CD1c-positive myeloid dendritic cell (primary cell): ENCODE measurements around the gene CD8B2.
A peak's percentile ranks its signal among the peaks of the same experiment; 100 is the strongest.
"Not testable (repeated sequence)": the region's sequence is repeated elsewhere in the genome, so short reads cannot be mapped to it uniquely, and the experiment has no call there.

ENCODE experiments used
- DNase-seq: peaks from one replicate; pipeline ENCODE4 v3.0.0-alpha.2; 2016; ENCODE audit errors: extremely low spot score

Gene CD8B2

DNA sequence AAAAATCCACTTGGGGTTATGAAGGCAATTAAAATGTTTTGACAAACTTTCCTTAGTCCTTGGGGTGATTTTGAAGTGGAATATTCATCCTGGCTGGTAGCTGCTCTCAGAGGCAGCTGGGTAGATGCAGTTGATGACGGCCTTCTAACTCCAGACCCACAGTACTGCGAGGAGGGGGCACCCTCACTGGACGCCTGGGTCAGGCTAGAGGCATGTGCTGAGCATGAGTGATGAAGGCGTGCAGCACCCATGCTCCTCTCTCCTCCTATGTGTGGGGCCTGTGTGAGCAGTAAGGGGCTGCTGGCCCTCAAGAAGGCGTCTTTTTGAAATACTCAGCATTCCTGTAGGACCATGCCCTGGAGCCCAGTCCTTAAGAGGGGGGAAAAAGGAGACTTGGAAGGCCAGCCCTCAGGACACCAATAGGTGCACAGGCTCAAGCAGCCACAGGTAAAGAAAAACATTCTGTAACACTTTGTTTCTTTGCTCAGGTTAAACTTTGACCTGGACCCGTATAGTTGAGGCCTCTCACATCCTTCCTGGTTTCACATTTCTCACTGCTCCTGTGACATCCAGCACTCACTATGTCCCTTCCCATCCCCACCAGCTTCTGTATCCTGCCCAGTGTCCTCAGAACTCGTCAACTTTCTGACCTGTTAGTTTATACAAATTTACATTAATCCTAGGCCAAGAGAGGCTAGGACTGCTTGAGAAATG, 64.4 kb downstream of the CD8B2 start:
- DNase-seq = no peak

DNA sequence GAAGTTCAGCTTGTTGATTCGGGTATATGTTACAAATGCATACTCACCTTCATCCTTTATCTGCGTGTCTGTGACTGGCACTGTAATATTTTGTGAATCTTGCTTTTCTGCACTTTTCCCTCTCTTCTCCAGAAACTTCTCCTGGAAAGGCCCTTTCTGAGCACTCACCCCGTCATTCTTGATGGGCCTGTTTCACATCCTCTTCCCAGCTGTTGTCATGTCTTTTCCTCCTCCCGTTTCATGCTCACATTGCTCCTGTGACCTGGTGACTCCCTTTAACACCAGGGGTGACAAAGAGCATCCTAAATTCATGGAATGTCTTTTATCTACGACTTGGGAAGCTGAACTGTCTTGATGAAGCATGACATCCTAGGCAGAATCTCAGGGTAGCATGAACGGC, 65.8 kb downstream of the CD8B2 start:
- peak; percentile 17 for DNase-seq

DNA sequence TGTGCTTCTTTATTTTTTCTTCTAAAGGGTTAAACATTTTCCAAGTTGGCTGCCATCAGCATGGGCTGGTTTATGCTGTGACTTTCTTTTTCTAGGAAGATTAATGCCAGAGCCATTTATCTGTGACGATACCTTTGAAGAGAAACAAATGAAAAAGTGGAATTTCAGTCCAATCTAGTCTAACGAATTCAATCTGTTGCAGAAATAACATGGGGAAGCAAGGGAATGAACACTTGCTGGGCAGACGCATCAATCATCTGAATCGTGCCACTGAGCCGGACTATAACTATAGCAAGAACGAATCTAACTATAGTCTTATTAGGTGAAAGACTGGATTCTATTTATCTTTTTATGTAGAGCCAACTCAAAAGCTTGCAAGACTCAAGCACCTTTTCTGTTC, 66.2 kb downstream of the CD8B2 start:
- DNase-seq = no peak

DNA sequence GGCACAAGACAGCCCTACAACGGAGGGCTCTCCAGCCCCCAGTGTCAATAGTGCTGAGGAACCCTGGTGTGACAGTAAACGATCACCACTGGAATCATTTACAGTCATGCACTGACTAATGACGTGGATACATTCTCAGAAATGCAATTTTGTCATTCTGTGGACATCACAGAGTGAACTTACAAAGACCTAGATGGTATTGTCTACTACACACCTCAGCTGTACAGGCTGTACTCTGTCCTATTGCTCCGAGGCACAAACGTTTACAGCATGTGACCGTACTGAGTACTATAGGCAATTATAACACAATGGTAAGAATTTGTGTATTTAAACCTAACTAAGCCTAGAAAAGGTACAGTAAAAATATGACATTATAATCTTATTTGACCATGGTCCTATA, 67.2 kb downstream of the CD8B2 start:
- DNase-seq = no peak

DNA sequence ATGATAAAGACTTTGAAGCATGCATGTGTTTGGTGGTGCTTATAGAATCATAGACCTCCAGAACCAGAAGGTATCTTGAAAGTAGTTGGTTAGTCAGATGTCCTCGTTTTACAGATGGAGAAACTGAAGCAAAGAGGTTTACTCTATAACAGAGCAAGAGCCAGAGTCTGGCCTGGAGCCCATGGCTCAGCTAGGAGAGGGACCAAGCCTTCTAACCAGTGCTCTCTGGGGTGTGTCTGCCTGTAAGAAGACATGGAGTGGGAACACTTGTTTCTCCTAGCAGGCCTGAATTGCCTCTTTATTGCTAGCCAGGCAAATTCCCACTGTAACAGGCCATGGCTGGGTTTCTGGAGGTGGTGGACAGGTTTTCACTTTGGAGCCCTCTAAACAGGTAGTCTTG, 67.9 kb downstream of the CD8B2 start:
- DNase-seq = no peak

GRCh38 chr2:106559786-106560185, 72.6 kb downstream of the CD8B2 start:
- not testable (repeated sequence) for DNase-seq

- DNase-seq = no peak
Measured at GRCh38 chr2:106560773-106561172, 73.6 kb downstream of the CD8B2 start.

GRCh38 chr2:106561356-106561755, 74.2 kb downstream of the CD8B2 start:
- DNase-seq = no peak

GRCh38 chr2:106561803-106562202, 74.6 kb downstream of the CD8B2 start:
- DNase-seq = no peak

- no peak for DNase-seq
Measured at GRCh38 chr2:106562268-106563186, 75.4 kb downstream of the CD8B2 start.

DNA sequence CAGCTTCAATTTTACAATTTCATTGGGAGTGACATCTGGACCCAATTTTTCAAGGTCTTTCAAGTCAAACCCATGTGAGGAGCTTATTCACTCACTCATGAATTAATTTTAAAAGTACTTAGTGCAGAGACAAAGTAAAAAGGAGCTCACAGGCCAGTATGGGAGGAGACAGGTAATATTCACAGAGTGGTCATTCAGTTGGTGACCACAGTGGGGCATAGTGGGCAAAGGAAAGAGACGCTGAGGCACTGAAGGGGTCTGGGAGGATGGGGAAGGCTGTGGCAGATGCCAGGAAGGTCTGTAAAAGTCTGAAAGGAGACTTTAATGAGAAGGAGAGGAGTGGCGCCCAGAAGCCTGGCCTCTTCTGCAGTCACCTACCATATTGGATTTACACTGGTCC, 76.0 kb downstream of the CD8B2 start:
- DNase-seq = no peak

GRCh38 chr2:106565599-106565998, 78.4 kb downstream of the CD8B2 start:
- DNase-seq = no peak

- peak; percentile 19 for DNase-seq
Measured at GRCh38 chr2:106566050-106566449, 78.9 kb downstream of the CD8B2 start.

- DNase-seq = not testable (repeated sequence)
Measured at GRCh38 chr2:106566484-106566883, 79.3 kb downstream of the CD8B2 start.

DNA sequence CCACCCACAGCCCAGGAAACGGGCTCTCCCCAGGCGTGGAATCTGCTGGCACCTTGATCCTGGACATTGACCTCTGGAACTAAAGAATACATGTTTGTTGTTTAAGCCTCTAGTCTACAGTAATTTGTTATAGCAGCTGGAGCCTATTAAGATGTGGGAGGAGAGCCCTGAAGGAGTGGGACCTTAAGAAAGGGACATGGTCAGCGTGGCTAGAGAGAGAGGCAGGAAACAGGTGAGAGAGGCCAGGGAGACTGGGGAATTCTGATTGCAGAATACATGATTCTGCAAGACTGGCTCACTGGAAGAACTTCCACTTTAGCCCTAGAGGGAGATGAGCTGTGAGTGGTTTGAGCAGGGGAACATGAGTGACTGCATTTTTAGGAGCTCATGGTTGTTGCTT, 83.2 kb downstream of the CD8B2 start:
- no peak for DNase-seq
